Adrenal gland (tissue), 12 donors: ENCODE measurements around the gene E4F1. TPM values are rescaled to one million over a fixed set of nuclear protein-coding genes. Genes with fewer than 3 reads are reported as not detected.

Experiments used
- DNase-seq, 7 donors: peaks; one replicate each; pipeline ENCODE4 v3.0.0-alpha.2; 2019 to 2020
- H3K27ac ChIP-seq, 5 donors: fragments of 200-600 bp; sonication (generic) in 4 of 5; 1 replicate in 3 of 5; 2 replicates in 2 of 5; pipeline versions ENCODE4 v1.5.1 to v1.8.0; 2016 to 2020; ENCODE audit warnings: mild to moderate bottlenecking in 1 of 5
- H3K27me3 ChIP-seq: fragments of 200-600 bp; 2 replicates; pipeline ENCODE4 v1.8.0; 2021
- H3K36me3 ChIP-seq, 2 donors: fragments of 200-600 bp; replicated peaks in 1 of 2; 1 replicate in 1 of 2; 2 replicates in 1 of 2; pipeline versions ENCODE4 v1.5.1 to v1.8.0; 2018 to 2022
- H3K4me1 ChIP-seq, 2 donors: fragments of 200-600 bp; replicated peaks in 1 of 2; 1 replicate in 1 of 2; 2 replicates in 1 of 2; pipeline versions ENCODE4 v1.5.1 to v1.8.0; 2018 to 2021
- H3K4me3 ChIP-seq, 4 donors: fragments of 200-600 bp; sonication (generic) in 3 of 4; one replicate each; pipeline ENCODE4 v1.5.1; 2016 to 2018
- H3K9me3 ChIP-seq, 3 donors: fragments of 200-600 bp; sonication (generic) in 1 of 3; replicated peaks in 1 of 3; 1 replicate in 2 of 3; 2 replicates in 1 of 3; pipeline versions ENCODE4 v1.5.1 to v1.8.0; 2016 to 2021
- POLR2A ChIP-seq, 2 donors: fragments of 450-650 bp; IDR thresholded peaks; one replicate each; pipeline ENCODE4 v1.6.1; 2017; ENCODE audit warnings: antibody characterized with exemption in 2 of 2, mild to moderate bottlenecking in 2 of 2, moderate library complexity in 1 of 2
- WGBS, 4 donors: extraction: QIAGEN DNeasy Blood & Tissue Kit in 2 of 4; methylation state at CpG; one replicate each; pipeline versions ENCODE4 v1.1.5 to v1.1.7; 2013 to 2017; 5-methylcytosine and 5-hydroxymethylcytosine counted together
- intact Hi-C, 2 donors: fragments of 100-400 bp; cut with DNase I; formaldehyde crosslinking; loops; one replicate each; pipeline versions ENCODE4 v1.14.1 to v1.15.0; 2022 to 2023
- polyA plus RNA-seq, 3 donors: library from polyadenylated mRNA; stranded (reverse); fragments of 200-250 nt in 2 of 3; fragments of 350-450 nt in 1 of 3; fragmentation: Illumina TruSeq in 1 of 3; extraction: RNeasy Lipid Tissue Mini Kit (QIAGEN cat#74804) in 1 of 3; gene quantifications; one replicate each; pipeline ENCODE4 v1.2.3, GENCODE V29; 2013 to 2014
- total RNA-seq, 9 donors: library from RNA; depleted of rRNA in 4 of 9; stranded (reverse); fragments of >200 nt in 4 of 9; fragments of 120-200 nt in 1 of 9; fragmentation: NEBNext Ultra II Directional in 1 of 9; extraction: Animal tissue kit (Norgen Biotek cat#: 25700) in 1 of 9; gene quantifications; one replicate each; pipeline versions ENCODE4 v1.1.0 to v1.2.4, GENCODE V29; 2013 to 2023
- TF ChIP-seq, protein P1 (sequence below), 6 experiments: fragments of 450-650 bp in 4 of 6; fragments of 200-600 bp in 2 of 6; sonication (generic) in 1 of 6; IDR thresholded peaks; 1 replicate in 5 of 6; 2 replicates in 1 of 6; pipeline versions ENCODE4 v1.5.1 to v1.8.0; 2016 to 2021; ENCODE audit warnings: antibody characterized with exemption in 6 of 6, mild to moderate bottlenecking in 2 of 6, moderate library complexity in 1 of 6
- donor health status: healthy with polysubstance abuse.
- donor health status: Bipolar disorder and iron deficiency.
- donor health status: DM: yes; HTN: yes; CAD: no.
- donor health status: DM: no; HTN: no; CAD: no.
- donor health status: DM: no; HTN: no; CAD: no.
- donor health status: DM: yes; HTN: yes; CAD: no.

Gene E4F1
- total and polyA plus RNA-seq, 12 donors, result 2.9 to 121 (median 27.1) TPM

DNA sequence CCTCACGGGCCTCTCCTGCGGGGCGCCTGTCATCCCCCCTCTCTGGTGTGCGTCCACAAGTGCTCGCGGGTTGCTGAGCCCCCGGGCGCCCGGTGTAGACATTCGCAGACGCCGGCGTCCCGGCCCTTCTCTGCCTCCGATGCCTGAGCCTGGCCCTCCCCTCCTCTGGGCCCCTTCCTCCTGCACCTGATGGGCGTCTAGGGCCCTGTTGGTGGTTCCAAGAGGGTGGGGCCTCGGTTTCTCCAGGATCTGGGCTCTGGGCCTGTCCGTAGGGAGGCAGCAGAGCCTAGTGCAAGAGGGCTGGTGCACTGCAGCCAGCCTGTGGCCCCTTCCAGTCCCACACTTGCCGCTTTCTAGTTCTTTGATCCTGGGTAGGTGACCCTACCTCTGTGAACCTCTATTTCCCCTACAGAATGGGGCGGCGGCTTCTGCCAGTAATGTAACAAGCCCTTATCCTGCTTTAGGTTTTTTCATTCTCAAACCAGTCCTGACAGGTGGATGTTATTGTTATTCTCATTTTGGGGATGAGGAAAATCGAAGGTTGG lies 623 bp downstream of the E4F1 start:
- intact Hi-C loops, result no loop called here

DNA sequence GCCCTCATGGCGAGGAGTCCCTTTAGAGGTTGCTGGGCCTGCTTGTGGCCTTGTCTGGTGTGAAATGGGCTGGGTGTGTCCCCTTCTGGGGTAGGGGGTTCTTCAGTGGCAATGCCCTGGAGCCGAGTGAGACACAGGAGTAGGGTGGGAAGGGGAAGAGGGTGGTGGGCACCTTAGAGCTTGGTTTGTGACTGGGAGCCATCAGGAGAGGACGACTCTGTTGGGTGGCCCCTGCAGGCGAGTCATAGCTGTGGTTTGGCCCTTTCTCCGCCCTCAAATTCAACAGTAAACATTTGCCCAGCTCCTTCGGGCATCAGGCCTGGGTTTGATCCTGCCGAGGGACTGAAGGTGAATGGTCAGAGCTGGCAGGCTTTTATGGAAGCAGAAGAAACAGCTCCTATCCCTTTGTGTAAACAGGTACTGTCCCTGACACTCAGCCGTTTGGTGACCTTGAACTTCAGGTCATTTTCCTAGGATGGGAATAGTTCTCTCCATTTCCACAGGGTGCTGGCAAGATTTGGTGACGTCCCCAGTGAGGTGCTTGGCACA lies 2.9 kb downstream of the E4F1 start:
- intact Hi-C loops, result no loop called here
- H3K36me3 ChIP-seq, result peaks cover 0 to 26% of the 10 kb centered on the region in 2 donors

More for the DNA sequence above, 623 bp downstream of the E4F1 start:
- Histone ChIP-seq H3K27ac (peak overlapping the region in 4 of 5 donors; percentile 74 to 87 (median 78)), H3K4me1 (peaks cover 18 to 26% of the 10 kb centered on the region in 2 donors), H3K4me3 (peak overlapping the region; percentile 30 to 80 (median 71)), H3K27me3 (no peaks in the 10 kb centered on the region), H3K36me3 (peaks cover 0 to 9% of the 10 kb centered on the region in 2 donors), H3K9me3 (no peaks in the 10 kb centered on the region)
- WGBS, 4 donors, result 6 to 41% (median 16%) methylated on average over 4 to 22 of the region's 22 CpGs
- peak in 5 of 7 donors; percentile 55 to 71 (median 69) for DNase-seq
- TF ChIP-seq, protein P1, sequence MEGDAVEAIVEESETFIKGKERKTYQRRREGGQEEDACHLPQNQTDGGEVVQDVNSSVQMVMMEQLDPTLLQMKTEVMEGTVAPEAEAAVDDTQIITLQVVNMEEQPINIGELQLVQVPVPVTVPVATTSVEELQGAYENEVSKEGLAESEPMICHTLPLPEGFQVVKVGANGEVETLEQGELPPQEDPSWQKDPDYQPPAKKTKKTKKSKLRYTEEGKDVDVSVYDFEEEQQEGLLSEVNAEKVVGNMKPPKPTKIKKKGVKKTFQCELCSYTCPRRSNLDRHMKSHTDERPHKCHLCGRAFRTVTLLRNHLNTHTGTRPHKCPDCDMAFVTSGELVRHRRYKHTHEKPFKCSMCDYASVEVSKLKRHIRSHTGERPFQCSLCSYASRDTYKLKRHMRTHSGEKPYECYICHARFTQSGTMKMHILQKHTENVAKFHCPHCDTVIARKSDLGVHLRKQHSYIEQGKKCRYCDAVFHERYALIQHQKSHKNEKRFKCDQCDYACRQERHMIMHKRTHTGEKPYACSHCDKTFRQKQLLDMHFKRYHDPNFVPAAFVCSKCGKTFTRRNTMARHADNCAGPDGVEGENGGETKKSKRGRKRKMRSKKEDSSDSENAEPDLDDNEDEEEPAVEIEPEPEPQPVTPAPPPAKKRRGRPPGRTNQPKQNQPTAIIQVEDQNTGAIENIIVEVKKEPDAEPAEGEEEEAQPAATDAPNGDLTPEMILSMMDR (IDR thresholded peaks at IDR 0.05), result peak in 2 of 6 experiments; percentile 16 to 24
- TF ChIP-seq POLR2A (IDR thresholded peaks at IDR 0.05), result no peak

DNA sequence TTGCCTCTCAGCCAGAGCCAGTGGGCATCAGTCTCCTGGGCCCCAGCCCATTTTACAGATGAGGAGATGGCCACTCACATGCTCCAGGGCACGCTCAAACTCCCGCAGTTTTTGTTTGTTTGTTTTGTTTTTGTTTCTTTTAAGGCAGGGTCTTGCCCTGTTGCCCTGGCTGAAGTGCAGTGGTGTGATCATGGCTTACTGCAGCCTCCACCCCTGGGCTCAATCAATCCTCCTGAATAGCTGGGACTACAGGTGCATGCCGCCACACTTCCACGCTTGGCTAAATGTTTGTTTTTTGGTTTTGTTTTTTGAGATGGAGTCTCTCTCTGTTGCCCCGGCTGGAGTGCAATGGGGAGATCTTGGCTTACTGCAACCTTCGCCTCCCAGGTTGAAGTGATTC lies 3.5 kb downstream of the E4F1 start:
- WGBS, 4 donors, result 87 to 96% (median 90%) methylated on average over 6 of the region's 6 CpGs
- TF ChIP-seq POLR2A (IDR thresholded peaks at IDR 0.05), result no peak
- TF ChIP-seq, protein P1 (IDR thresholded peaks at IDR 0.05), result no peak
- Histone ChIP-seq H3K9me3 (no peaks in the 10 kb centered on the region), H3K36me3 (peaks cover 0 to 32% of the 10 kb centered on the region in 2 donors), H3K27ac (peak overlapping the region in 1 of 5 donors; percentile 19), H3K27me3 (no peaks in the 10 kb centered on the region), H3K4me1 (peaks cover 18 to 29% of the 10 kb centered on the region in 2 donors), H3K4me3 (no peak overlapping the region)
- intact Hi-C loops, result no loop called here
- no peak for DNase-seq

More for the DNA sequence above, 2.9 kb downstream of the E4F1 start:
- Histone ChIP-seq H3K27ac (peak overlapping the region in 3 of 5 donors; percentile 17 to 24 (median 19)), H3K4me3 (no peak overlapping the region), H3K27me3 (no peaks in the 10 kb centered on the region), H3K9me3 (no peaks in the 10 kb centered on the region), H3K4me1 (peaks cover 18 to 29% of the 10 kb centered on the region in 2 donors)
- peak in 1 of 7 donors; percentile 37 for DNase-seq
- WGBS, 4 donors, result 43 to 67% (median 48%) methylated on average over 7 to 9 of the region's 9 CpGs
- TF ChIP-seq POLR2A (IDR thresholded peaks at IDR 0.05), result no peak
- TF ChIP-seq, protein P1 (IDR thresholded peaks at IDR 0.05), result no peak

DNA sequence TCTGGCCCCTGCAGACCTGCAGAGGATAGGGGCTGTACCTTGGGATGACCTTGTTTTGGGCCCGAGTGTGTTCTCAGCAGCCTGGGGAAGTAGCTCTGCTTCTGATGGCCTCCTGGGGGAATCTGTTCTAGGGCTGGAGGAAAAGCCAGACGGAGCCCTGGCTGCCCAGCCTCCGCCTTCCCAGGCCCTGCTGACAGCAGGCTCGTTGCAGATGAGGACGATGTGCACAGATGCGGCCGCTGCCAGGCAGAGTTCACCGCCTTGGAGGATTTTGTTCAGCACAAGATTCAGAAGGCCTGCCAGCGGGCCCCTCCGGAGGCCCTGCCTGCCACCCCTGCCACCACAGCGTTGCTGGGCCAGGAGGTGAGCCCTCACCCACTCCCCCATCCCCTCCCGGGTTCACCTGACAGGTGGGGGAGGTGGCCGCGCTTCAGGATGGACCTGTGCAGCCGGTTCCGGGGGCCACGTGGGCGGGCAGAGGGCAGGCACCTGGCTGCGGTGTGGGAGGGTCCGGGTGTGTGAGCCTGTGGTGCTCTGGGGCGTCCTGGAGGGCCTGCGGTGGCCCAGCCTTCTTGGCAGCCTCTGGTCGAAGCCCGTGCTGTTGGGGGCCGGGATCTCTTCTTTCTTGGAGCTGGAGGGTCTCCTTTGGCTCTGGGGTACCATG lies 4.9 kb downstream of the E4F1 start:
- no peak for DNase-seq
- Histone ChIP-seq H3K27me3 (no peaks in the 10 kb centered on the region), H3K27ac (no peak overlapping the region), H3K36me3 (peaks cover 0 to 45% of the 10 kb centered on the region in 2 donors), H3K4me3 (no peak overlapping the region), H3K9me3 (no peaks in the 10 kb centered on the region), H3K4me1 (peaks cover 15 to 29% of the 10 kb centered on the region in 2 donors)
- 88 to 95% (median 91%) methylated on average over 14 to 25 of the region's 25 CpGs for WGBS, 4 donors
- TF ChIP-seq, protein P1 (IDR thresholded peaks at IDR 0.05), result no peak
- TF ChIP-seq POLR2A (IDR thresholded peaks at IDR 0.05), result no peak
- intact Hi-C loops, result no loop called here
